ENCODE measurements around the gene TAF4. TPM values are rescaled to one million over a fixed set of nuclear protein-coding genes. Genes with fewer than 3 reads are reported as not detected.
A peak's percentile ranks its signal among the peaks of the same experiment; 100 is the strongest.

The TAF4 gene
- total RNA-seq, result 10 to 100 TPM; 18.0 to 20.0 TPM

GRCh38 chr20:62065674-62066338 lies at the start of gene TAF4:
Gene TAF4, minus strand, starts transcription at chr20:62065881. Its CDS starts 71 bp downstream, at chr20:62065810.
- peak; percentile 84 for DNase-seq
- H3K27ac Mint-ChIP-seq, result peak within 1 kb of the TSS; percentile 80
- ChIA-PET CTCF (no interaction called here), POLR2A (interaction anchor here (0.5 to 3.5 kb wide), 14 partner anchors 24 to 321 kb away, joined by 3 to 41 read pairs (median 6); partner anchors contain the start of genes LSM14B, MTG2, PSMA7 and RPS21)
- H3K36me3 Mint-ChIP-seq (ENCODE audit: low read depth), result peaks cover 14% of the 10 kb centered on the region
- H3K4me3 Mint-ChIP-seq, result peak within 1 kb of the TSS; percentile 80
- H3K9me3 Mint-ChIP-seq, result no peaks in the 10 kb centered on the region
- H3K27me3 Mint-ChIP-seq, result no peaks in the 10 kb centered on the region
- peaks cover 38% of the 10 kb centered on the region for H3K4me1 Mint-ChIP-seq

GRCh38 chr20:62114894-62115293 lies 49.2 kb upstream of the TAF4 start:
- H3K4me3 Mint-ChIP-seq, result no peak overlapping the region
- DNase-seq, result no peak
- H3K27me3 Mint-ChIP-seq, result no peaks in the 10 kb centered on the region
- peaks cover 20% of the 10 kb centered on the region for H3K4me1 Mint-ChIP-seq
- H3K36me3 Mint-ChIP-seq (ENCODE audit: low read depth), result peaks cover 3% of the 10 kb centered on the region
- ChIA-PET CTCF (no interaction called here), POLR2A (no interaction called here)
- H3K9me3 Mint-ChIP-seq, result peaks cover 25% of the 10 kb centered on the region
- H3K27ac Mint-ChIP-seq, result no peak overlapping the region

- no peak overlapping the region for H3K4me3 Mint-ChIP-seq
- H3K9me3 Mint-ChIP-seq, result peaks cover 44% of the 10 kb centered on the region
- peaks cover 4% of the 10 kb centered on the region for H3K4me1 Mint-ChIP-seq
- ChIA-PET POLR2A (no interaction called here), CTCF (interaction anchor here (1.2 kb wide), 1 partner anchor 24 kb away, joined by 4 read pairs; no protein-coding TSS in a partner anchor)
- no peak for DNase-seq
- no peaks in the 10 kb centered on the region for H3K27me3 Mint-ChIP-seq
- H3K36me3 Mint-ChIP-seq (ENCODE audit: low read depth), result peaks cover 16% of the 10 kb centered on the region
- H3K27ac Mint-ChIP-seq, result no peak overlapping the region
These were observed 46.7 kb upstream of the TAF4 start for GRCh38 chr20:62112368-62112767.

- Mint-ChIP-seq H3K36me3 (ENCODE audit: low read depth) (peaks cover 20% of the 10 kb centered on the region), H3K4me3 (no peak overlapping the region), H3K27me3 (no peaks in the 10 kb centered on the region), H3K4me1 (no peaks in the 10 kb centered on the region), H3K9me3 (peaks cover 47% of the 10 kb centered on the region), H3K27ac (no peak overlapping the region)
- DNase-seq, result no peak
- ChIA-PET CTCF (no interaction called here), POLR2A (no interaction called here)
These were observed 45.5 kb upstream of the TAF4 start for GRCh38 chr20:62111148-62111547.

- peaks cover 52% of the 10 kb centered on the region for H3K9me3 Mint-ChIP-seq
- no peak for DNase-seq
- H3K4me1 Mint-ChIP-seq, result no peaks in the 10 kb centered on the region
- no peak overlapping the region for H3K4me3 Mint-ChIP-seq
- peaks cover 25% of the 10 kb centered on the region for H3K36me3 Mint-ChIP-seq (ENCODE audit: low read depth)
- POLR2A ChIA-PET, result no interaction called here
- H3K27me3 Mint-ChIP-seq, result no peaks in the 10 kb centered on the region
- CTCF ChIA-PET, result no interaction called here
- no peak overlapping the region for H3K27ac Mint-ChIP-seq
These were observed 39.9 kb upstream of the TAF4 start for GRCh38 chr20:62105592-62105991.

GRCh38 chr20:62104791-62105345 lies 39.2 kb upstream of the TAF4 start:
- Mint-ChIP-seq H3K4me1 (no peaks in the 10 kb centered on the region), H3K9me3 (peaks cover 50% of the 10 kb centered on the region), H3K27ac (no peak overlapping the region), H3K27me3 (no peaks in the 10 kb centered on the region), H3K4me3 (no peak overlapping the region), H3K36me3 (ENCODE audit: low read depth) (peaks cover 27% of the 10 kb centered on the region)
- ChIA-PET CTCF (no interaction called here), POLR2A (no interaction called here)
- DNase-seq, result no peak

- H3K36me3 Mint-ChIP-seq (ENCODE audit: low read depth), result peaks cover 25% of the 10 kb centered on the region
- no peak for DNase-seq
- ChIA-PET POLR2A (no interaction called here), CTCF (no interaction called here)
- no peak overlapping the region for H3K4me3 Mint-ChIP-seq
- H3K9me3 Mint-ChIP-seq, result peaks cover 51% of the 10 kb centered on the region
- no peak overlapping the region for H3K27ac Mint-ChIP-seq
- H3K27me3 Mint-ChIP-seq, result no peaks in the 10 kb centered on the region
- no peaks in the 10 kb centered on the region for H3K4me1 Mint-ChIP-seq
These were observed 38.6 kb upstream of the TAF4 start for GRCh38 chr20:62104234-62104789.

GRCh38 chr20:62103508-62104233 lies 38.0 kb upstream of the TAF4 start:
- H3K9me3 Mint-ChIP-seq, result peaks cover 47% of the 10 kb centered on the region
- peaks cover 19% of the 10 kb centered on the region for H3K36me3 Mint-ChIP-seq (ENCODE audit: low read depth)
- no peak overlapping the region for H3K27ac Mint-ChIP-seq
- ChIA-PET CTCF (no interaction called here), POLR2A (no interaction called here)
- H3K4me3 Mint-ChIP-seq, result no peak overlapping the region
- no peak for DNase-seq
- H3K27me3 Mint-ChIP-seq, result no peaks in the 10 kb centered on the region
- no peaks in the 10 kb centered on the region for H3K4me1 Mint-ChIP-seq

GRCh38 chr20:62101078-62101477 lies 35.4 kb upstream of the TAF4 start:
- Mint-ChIP-seq H3K27ac (no peak overlapping the region), H3K4me1 (no peaks in the 10 kb centered on the region), H3K9me3 (peaks cover 31% of the 10 kb centered on the region), H3K36me3 (ENCODE audit: low read depth) (peaks cover 9% of the 10 kb centered on the region), H3K27me3 (no peaks in the 10 kb centered on the region), H3K4me3 (no peak overlapping the region)
- ChIA-PET POLR2A (no interaction called here), CTCF (no interaction called here)
- no peak for DNase-seq

GRCh38 chr20:62097881-62098407 lies 32.3 kb upstream of the TAF4 start:
- H3K9me3 Mint-ChIP-seq, result peaks cover 24% of the 10 kb centered on the region
- H3K4me1 Mint-ChIP-seq, result no peaks in the 10 kb centered on the region
- no peak for DNase-seq
- H3K27me3 Mint-ChIP-seq, result no peaks in the 10 kb centered on the region
- ChIA-PET CTCF (no interaction called here), POLR2A (no interaction called here)
- H3K36me3 Mint-ChIP-seq (ENCODE audit: low read depth), result peaks cover 3% of the 10 kb centered on the region
- H3K27ac Mint-ChIP-seq, result no peak overlapping the region
- H3K4me3 Mint-ChIP-seq, result no peak overlapping the region

- H3K36me3 Mint-ChIP-seq (ENCODE audit: low read depth), result peaks cover 3% of the 10 kb centered on the region
- H3K27me3 Mint-ChIP-seq, result no peaks in the 10 kb centered on the region
- H3K27ac Mint-ChIP-seq, result no peak overlapping the region
- peaks cover 26% of the 10 kb centered on the region for H3K9me3 Mint-ChIP-seq
- CTCF ChIA-PET, result no interaction called here
- no peaks in the 10 kb centered on the region for H3K4me1 Mint-ChIP-seq
- no peak for DNase-seq
- POLR2A ChIA-PET, result no interaction called here
- H3K4me3 Mint-ChIP-seq, result no peak overlapping the region
These were observed 31.0 kb upstream of the TAF4 start for GRCh38 chr20:62096421-62097380.

GRCh38 chr20:62089393-62089792 lies 23.7 kb upstream of the TAF4 start:
- H3K27me3 Mint-ChIP-seq, result no peaks in the 10 kb centered on the region
- H3K4me1 Mint-ChIP-seq, result no peaks in the 10 kb centered on the region
- no peak overlapping the region for H3K4me3 Mint-ChIP-seq
- CTCF ChIA-PET, result interaction anchor here (1.2 kb wide), 1 partner anchor 49 kb away, joined by 3 read pairs; no protein-coding TSS in a partner anchor
- DNase-seq, result no peak
- no peaks in the 10 kb centered on the region for H3K36me3 Mint-ChIP-seq (ENCODE audit: low read depth)
- H3K27ac Mint-ChIP-seq, result no peak overlapping the region
- H3K9me3 Mint-ChIP-seq, result peaks cover 12% of the 10 kb centered on the region
- POLR2A ChIA-PET, result no interaction called here
